ENCODE measurements around the gene GAB2.

DNA sequence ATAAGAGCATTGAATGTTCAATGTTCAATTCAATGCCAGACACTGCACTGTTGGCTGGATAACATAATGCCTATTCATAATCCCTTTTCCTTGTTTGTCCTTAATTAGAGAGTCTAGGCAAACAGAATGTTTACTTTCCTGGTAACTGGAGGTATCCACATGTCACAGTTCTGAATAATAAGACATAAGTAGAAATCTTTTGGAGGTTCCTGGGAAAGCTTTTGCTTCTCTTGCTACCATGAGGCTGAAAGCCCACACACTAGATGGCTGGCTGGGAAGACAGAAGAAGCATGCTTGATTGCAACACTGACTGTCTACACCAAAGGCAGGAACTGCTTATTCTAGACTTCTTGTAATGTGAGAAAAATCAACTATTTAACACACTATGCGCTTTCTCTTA is 79.5 kb downstream of the GAB2 start:
- TF ChIP-seq, protein P1, sequence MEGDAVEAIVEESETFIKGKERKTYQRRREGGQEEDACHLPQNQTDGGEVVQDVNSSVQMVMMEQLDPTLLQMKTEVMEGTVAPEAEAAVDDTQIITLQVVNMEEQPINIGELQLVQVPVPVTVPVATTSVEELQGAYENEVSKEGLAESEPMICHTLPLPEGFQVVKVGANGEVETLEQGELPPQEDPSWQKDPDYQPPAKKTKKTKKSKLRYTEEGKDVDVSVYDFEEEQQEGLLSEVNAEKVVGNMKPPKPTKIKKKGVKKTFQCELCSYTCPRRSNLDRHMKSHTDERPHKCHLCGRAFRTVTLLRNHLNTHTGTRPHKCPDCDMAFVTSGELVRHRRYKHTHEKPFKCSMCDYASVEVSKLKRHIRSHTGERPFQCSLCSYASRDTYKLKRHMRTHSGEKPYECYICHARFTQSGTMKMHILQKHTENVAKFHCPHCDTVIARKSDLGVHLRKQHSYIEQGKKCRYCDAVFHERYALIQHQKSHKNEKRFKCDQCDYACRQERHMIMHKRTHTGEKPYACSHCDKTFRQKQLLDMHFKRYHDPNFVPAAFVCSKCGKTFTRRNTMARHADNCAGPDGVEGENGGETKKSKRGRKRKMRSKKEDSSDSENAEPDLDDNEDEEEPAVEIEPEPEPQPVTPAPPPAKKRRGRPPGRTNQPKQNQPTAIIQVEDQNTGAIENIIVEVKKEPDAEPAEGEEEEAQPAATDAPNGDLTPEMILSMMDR (tag by site-specific recombination; IDR thresholded peaks at IDR 0.05) = no peak
- TF ChIP-seq ZNF274 (IDR thresholded peaks at IDR 0.05; ENCODE audit: low read length) = no peak
- TF ChIP-seq ZNF274 (tag by site-specific recombination; IDR thresholded peaks at IDR 0.05; ENCODE audit: borderline replicate concordance) = no peak
- no peak for TF ChIP-seq ZBTB48 (tag by site-specific recombination; IDR thresholded peaks at IDR 0.05)
- no peak for TF ChIP-seq TCF7L2 (IDR thresholded peaks at IDR 0.05; ENCODE audit: borderline replicate concordance, low read depth, low read length)
- no peak for TF ChIP-seq SALL2 (tag by site-specific recombination; IDR thresholded peaks at IDR 0.05; ENCODE audit: borderline replicate concordance)
- TF ChIP-seq, protein P2, sequence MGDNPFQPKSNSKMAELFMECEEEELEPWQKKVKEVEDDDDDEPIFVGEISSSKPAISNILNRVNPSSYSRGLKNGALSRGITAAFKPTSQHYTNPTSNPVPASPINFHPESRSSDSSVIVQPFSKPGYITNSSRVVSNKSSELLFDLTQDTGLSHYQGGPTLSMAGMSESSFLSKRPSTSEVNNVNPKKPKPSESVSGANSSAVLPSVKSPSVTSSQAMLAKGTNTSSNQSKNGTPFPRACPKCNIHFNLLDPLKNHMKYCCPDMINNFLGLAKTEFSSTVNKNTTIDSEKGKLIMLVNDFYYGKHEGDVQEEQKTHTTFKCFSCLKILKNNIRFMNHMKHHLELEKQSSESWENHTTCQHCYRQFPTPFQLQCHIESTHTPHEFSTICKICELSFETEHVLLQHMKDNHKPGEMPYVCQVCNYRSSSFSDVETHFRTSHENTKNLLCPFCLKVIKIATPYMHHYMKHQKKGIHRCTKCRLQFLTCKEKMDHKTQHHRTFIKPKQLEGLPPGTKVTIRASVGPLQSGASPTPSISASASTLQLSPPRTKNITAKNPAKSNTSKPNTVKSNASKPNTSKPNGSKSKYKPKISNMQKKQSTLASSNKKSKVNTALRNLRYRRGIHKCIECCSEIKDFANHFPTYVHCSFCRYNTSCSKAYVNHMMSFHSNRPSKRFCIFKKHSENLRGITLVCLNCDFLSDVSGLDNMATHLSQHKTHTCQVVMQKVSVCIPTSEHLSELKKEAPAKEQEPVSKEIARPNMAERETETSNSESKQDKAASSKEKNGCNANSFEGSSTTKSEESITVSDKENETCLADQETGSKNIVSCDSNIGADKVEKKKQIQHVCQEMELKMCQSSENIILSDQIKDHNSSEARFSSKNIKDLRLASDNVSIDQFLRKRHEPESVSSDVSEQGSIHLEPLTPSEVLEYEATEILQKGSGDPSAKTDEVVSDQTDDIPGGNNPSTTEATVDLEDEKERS (tag by site-specific recombination; IDR thresholded peaks at IDR 0.05) = no peak
- no peak for TF ChIP-seq PBX3 (CRISPR knock-in tag; IDR thresholded peaks at IDR 0.05)
- TF ChIP-seq ZNF354C (tag by site-specific recombination; IDR thresholded peaks at IDR 0.05; ENCODE audit: borderline replicate concordance, low read depth) = no peak
- no peak for TF ChIP-seq ZNF146 (tag by site-specific recombination; IDR thresholded peaks at IDR 0.05)
- TF ChIP-seq ZNF24 (tag by site-specific recombination; IDR thresholded peaks at IDR 0.05) = no peak
